ENCODE data around the gene CREG1.

DNA sequence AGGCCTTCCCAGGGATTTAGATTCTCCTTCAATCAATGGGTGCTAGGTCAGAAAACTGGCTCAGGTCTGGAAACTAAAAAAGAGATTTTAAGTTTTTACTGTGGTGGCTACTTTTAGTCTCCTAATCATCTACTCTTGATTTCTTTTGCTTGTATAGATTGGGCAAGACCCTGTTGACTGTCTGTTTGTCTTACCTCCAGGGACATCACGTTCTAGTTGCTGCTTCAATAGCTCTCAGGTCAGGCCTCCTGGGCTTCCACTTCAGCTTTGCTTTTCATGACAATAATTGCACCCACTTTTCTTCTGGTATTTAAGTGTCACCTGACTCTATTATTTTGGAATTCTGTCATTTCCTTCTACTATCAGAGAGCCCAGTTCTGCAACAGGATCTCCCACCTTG, 28.5 kb upstream of the CREG1 start:
- TF ChIP-seq, protein P1, sequence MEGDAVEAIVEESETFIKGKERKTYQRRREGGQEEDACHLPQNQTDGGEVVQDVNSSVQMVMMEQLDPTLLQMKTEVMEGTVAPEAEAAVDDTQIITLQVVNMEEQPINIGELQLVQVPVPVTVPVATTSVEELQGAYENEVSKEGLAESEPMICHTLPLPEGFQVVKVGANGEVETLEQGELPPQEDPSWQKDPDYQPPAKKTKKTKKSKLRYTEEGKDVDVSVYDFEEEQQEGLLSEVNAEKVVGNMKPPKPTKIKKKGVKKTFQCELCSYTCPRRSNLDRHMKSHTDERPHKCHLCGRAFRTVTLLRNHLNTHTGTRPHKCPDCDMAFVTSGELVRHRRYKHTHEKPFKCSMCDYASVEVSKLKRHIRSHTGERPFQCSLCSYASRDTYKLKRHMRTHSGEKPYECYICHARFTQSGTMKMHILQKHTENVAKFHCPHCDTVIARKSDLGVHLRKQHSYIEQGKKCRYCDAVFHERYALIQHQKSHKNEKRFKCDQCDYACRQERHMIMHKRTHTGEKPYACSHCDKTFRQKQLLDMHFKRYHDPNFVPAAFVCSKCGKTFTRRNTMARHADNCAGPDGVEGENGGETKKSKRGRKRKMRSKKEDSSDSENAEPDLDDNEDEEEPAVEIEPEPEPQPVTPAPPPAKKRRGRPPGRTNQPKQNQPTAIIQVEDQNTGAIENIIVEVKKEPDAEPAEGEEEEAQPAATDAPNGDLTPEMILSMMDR (conservative IDR thresholded peaks at IDR 0.05; ENCODE audit: low read length) = no peak
- no peak for TF ChIP-seq EZH2phosphoT487 (IDR thresholded peaks at IDR 0.05; ENCODE audit: borderline replicate concordance, low read depth, low read length)
